SHP77 treated with DMSO at 0.1 percent for 48 hours (cell line): ENCODE measurements around the gene KCNQ1.

Source experiments
- DNase-seq: peaks from one replicate; lab custom pipeline; 2025; lab: John Stamatoyannopoulos, UW

Gene KCNQ1

DNA sequence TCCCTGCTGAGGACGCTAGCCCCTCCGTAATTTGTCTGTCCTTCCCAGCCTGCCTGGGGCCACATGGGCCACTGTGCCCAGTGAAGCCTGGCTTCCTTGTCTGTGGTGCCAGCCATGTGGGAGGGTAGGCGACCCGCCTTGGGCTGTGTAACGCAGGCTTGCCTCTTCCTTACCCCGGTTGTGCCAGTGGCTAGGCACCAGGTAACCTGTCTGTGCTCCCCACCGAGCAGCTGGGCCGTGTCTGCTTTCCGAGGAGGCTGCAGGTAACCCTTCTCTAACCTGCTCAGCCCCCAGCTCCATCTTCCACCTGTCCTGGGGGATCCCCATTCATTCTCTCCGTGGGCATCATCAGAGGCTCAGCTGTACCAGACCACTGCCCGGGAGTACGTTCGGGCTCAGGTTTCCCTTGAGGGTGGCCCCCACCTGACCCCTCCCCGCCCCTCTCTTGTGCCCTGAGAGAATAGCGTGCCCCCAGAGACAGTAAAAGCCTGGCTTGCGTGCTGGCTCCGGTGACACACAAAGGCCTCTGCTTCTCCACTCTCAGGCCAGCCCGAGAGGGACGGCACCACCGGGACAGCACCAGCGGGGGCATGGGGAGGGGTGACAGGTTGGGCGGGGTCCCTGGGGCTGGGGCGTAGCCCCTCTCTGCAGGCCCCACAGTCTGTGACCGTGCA lies 361.7 kb downstream of the KCNQ1 start:
- DNase-seq: no peak

GRCh38 chr11:2807025-2807681 lies 362.3 kb downstream of the KCNQ1 start:
- no peak for DNase-seq

GRCh38 chr11:2807801-2808241 lies 363.0 kb downstream of the KCNQ1 start:
- no peak for DNase-seq

DNA sequence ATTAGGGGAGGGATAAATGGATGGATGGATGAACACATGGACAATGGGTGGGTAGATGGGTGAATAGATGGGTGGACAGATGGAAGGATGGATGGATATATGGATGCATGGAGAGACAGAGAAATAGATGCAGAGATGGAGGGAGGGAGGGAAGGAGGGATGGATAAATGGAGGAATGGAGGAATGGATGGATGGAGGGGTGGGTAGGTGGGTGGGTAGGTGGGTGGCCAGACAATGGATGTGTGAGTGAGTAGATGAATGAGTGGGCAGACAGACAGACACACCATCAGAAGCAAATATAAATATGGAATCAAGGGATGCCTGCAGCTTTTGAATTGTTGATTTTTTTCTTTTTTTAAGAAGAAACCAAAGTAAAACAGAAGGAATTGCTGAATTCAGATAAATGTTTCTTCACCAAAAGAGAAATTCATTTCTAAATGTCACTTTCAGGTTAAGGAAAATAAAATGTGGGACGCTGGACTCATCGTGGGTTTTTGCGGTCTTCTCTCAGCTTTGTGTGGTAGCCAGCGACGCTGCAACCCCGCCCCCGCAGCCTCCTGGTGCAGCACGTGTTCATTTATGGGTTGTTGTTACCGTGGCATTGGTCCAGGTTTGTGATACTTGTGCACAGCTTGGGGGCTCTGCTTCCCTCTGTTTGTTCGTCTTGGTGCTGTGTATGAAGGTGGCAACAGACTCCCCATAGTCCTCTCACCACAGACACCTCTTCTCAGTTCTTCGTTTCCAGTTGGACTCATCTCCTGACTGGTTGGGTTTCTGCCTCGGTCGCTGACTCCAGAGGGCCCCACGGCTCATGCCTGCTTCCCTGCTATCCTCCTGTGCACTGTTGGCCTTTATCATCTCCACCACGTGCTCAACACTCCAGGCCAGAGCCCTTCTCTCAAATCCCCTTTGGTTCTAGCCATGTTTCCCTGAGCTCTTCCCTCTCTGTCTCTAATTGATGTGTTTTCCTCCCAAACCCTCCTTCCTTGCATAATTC lies 364.3 kb downstream of the KCNQ1 start:
- DNase-seq: no peak

- DNase-seq: no peak
Measured at GRCh38 chr11:2809854-2810253, 365.0 kb downstream of the KCNQ1 start.

- no peak for DNase-seq
Measured at GRCh38 chr11:2810411-2811205, 365.8 kb downstream of the KCNQ1 start.

DNA sequence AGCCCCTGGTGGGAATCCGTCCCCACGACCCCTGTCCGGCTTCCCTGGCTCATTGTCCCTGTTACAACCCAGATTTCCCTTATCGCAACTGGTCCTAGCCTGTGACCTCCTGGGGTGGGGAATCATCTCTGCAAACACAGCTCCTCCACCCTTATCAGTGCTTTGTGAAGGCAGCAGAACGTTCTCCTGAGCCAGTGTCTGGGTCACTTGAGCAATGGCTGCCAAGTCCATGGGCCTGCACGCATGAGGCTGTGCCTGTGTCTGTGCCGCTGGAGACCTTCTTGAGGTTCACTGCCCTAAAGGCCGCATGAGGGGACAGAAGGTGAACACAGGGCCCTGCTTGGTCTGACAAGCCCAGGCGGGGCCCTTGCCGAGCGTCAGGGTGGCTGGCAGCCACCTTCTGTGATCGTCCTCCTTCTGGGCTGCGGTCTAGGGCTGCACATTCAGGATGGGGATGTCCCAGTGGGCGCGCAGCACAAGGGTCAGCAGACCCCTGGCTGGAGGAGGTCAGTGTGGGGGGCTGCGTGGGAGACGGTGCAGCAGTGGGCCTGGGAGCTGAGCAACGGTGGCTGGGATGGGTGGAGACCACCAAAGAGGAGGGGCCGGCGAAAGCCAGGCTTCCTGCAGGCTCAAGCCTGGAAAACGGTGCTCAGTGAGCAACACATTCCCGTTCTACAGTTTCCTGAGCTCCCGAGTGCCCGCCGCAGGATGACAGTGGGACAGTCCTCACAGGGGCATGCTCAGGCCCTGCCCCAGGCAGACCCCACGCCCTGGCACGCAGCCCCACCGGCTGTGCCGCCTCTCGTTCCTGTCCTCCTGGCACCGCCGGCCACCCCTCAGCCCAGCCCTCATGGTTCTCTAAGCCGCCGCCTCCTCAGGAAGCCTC lies 366.6 kb downstream of the KCNQ1 start:
- DNase-seq: no peak

DNA sequence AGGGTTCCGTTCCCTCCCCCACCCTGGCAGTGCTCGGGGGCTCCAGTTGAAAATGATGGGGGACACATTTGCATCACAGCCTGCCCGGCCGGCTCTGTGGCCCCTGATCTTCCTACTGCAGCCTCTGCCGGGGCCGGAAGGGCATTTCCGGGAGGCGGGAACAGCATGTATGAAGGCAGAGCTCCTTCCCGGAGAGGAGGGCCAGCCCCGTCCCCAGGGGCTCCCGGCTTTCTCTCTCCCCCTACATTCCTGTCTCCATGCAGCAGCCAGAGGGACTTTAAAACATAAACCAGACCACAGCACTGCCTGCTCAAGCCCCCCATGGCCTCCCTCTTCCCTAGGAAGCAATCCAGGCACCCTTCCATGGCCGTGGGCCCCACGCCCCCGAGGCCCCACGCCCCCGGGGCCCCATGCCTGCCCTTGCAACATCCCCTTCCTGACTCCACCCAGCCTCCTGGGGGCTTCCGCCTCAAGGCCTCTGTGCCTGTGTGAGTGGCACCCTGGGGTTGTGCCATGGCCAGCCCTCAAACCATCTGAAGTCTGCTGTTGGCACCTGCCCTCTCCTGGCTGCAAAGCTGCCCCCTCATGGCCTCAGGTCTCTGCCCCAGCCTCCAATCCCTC lies 367.7 kb downstream of the KCNQ1 start:
- DNase-seq: no peak

DNA sequence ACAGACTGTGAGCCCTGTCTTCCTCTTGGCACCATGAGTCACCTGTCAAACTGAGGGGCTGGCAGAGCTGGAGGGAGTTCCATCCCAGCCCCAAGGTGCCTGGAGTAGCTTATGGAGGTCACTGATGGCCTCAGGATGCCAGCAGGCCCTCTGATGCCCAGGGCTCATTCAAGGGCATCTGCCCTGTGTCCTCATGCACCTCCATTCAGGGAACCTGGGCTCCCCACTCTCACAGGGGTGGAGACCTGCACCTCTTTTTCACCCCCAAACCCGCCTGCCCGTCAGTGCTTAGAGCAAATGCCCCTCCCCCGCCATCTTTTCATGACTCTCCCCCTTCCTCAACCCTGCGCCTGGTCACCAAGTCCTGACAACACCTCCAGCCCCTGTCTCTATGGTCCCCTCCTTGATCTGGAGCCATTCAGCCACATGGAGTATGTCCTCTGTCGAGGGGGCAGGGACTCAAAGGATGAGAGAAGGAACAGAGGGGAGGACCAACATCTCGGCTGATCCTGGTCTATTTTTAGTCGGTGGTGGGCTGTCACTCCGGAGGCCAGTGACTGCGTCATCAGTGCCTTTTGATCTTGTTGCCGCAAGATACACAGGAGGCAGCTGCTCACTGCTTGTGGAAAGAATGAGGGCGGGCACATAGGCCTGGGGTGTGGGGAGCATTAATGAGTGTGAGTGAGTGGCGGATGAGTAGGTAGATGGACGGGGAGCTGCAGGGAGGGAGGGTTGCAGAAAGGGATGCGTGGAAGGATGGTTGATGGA lies 368.5 kb downstream of the KCNQ1 start:
- peak; percentile 68 for DNase-seq

- no peak for DNase-seq
Measured at GRCh38 chr11:2813968-2814367, 369.2 kb downstream of the KCNQ1 start.

DNA sequence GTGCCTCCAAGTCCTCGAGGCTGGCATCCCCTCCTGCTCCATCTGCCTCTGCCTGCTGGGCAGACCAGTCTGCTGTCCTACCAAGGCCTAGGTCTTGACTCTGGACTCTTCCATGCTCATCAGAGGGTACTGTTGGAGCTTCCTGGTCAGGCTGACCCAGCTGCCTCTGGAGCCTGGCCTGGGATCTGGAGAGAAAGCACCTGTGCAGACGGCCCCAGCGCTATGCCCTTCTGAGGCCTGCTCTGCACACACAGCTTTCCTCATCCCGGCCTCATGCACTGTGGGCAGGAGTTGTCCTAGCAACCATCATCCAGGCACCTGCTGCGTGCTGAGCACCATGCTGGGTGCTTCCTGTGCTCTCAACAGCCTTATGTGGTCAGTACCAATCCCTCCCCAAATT lies 369.9 kb downstream of the KCNQ1 start:
- DNase-seq: no peak

DNA sequence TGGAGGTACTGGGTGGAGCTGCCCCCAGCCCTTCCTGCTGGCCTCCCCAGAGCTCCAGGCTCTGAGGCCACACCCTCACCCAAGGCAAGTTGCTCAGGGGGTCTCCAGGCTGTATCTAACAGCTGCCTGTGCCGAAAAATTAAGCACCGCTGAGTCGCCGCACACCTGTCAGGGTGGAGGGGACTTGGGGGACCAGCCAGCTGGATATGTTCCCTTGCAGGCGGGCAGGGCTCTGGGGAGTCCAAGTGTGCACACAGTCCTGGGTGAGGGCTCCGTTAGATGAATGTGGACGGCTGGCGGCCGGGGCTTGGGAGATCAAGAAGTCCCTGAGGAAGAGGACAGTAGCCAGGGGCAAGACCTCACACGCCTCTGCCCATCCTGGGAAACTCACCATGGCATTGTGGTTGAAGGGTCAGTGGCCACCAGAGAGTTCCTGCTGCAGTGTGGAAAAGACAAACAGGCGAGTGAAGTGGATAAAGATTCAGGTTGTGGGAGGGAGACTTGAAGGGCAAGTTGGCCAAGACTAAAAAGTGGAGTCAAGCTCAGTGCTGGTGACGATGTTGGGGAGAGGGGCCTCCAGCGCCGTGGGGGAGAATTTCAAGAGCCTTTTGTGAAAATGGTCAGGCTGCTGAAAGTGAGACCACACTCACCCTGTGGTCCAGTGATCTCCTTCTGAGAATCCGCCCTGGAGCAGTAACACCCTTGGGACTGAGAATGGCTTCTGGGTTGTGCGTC lies 371.1 kb downstream of the KCNQ1 start:
- DNase-seq: no peak

DNA sequence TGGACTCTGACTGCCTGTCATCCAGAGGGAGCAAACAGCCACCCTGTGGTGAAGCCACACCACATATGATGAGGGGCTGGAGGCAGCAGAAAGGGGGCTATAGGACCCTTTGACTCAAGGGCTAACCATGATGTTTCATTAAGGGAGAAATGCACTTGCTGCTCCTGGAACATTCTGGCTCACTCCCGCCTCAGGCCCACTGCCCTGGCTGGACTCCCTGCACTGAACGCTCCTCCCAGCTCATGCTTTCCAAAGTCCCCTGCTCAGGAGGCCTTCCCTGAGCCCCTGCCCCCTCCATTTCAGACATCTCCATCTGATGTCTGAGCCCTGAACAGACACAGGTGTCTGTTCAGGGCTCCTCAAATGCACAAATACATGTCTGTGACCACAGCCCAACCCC lies 371.7 kb downstream of the KCNQ1 start:
- DNase-seq: no peak

DNA sequence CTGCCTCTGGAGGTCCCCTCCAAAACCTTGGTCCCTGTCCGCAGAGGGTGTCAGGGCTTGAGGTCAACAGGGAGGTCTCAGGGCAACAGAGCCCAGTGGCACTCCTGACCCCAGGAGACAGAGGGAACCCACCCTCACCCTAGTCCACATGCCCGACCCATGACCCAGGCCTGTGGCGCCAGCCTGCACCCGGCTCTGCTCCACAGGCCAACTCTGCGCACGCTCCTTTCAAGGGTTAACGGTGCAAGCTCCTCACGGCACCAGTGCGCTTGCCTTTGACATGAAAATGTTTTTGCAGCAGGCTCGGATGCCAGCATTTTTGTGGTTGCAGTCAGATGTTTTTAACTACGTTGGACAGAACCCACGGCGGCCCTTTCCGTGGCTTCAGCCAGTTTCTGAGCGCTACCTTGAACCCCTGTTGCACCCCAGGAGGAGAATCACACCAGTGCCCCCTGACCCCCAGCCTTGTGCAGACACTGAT lies 372.2 kb downstream of the KCNQ1 start:
- no peak for DNase-seq

- DNase-seq: no peak
Measured at GRCh38 chr11:2817431-2817830, 372.6 kb downstream of the KCNQ1 start.

- DNase-seq: no peak
Measured at GRCh38 chr11:2818021-2818420, 373.2 kb downstream of the KCNQ1 start.

GRCh38 chr11:2818503-2818902 lies 373.7 kb downstream of the KCNQ1 start:
- DNase-seq: no peak

- DNase-seq: no peak
Measured at GRCh38 chr11:2819316-2819715, 374.5 kb downstream of the KCNQ1 start.

- no peak for DNase-seq
Measured at GRCh38 chr11:2820976-2821375, 376.2 kb downstream of the KCNQ1 start.
